AG04450 (cell line): ENCODE measurements around the gene ARHGEF39. TPM values are rescaled to one million over a fixed set of nuclear protein-coding genes. Genes with fewer than 3 reads are reported as not detected.

Experiments used
- CTCF ChIA-PET: fragments of 300-600, 350-600 bp; formaldehyde crosslinking; extraction: SDS; loops from one replicate; lab custom pipeline; 2022; ENCODE audit warnings: antibody characterized with exemption, inconsistent platforms; lab: Charles Lee
- POLR2A ChIA-PET: fragments of 350-600 bp; formaldehyde crosslinking; extraction: SDS; loops from one replicate; lab custom pipeline; 2021; ENCODE audit warnings: antibody characterized with exemption, inconsistent platforms; lab: Yijun Ruan, JAX
- DNase-seq: peaks from one replicate; pipeline ENCODE4 v3.0.0-alpha.2; 2011; ENCODE audit warnings: low read depth, low spot score
- H3K27ac ChIP-seq: one replicate; pipeline ENCODE4 v1.5.1; 2012; ENCODE audit warnings: low read depth, low read length, control low read depth
- H3K27me3 ChIP-seq: one replicate; pipeline ENCODE4 v1.6.0; 2012; ENCODE audit warnings: low read length; ENCODE audit not compliant: control insufficient read depth, insufficient read depth
- H3K4me3 ChIP-seq: 2 replicates; pipeline ENCODE4 v1.5.1; 2011; ENCODE audit warnings: mild to moderate bottlenecking, low read depth, low read length, control low read depth
- H3K9me3 ChIP-seq: 2 replicates; pipeline ENCODE4 v1.5.1; 2012; ENCODE audit warnings: low read length; ENCODE audit not compliant: control insufficient read depth, insufficient read depth
- polyA minus RNA-seq: library from RNA; depleted of rRNA, polyadenylated mRNA; stranded (reverse); fragments of >200 nt; gene quantifications from 2 replicates; pipeline ENCODE4 v1.2.3, GENCODE V29; 2011; rRNA and poly(A)+ RNA removed
- polyA plus RNA-seq: library from polyadenylated mRNA; depleted of rRNA; stranded (reverse); fragments of >200 nt; gene quantifications from 2 replicates; pipeline ENCODE4 v1.2.3, GENCODE V29; 2011; rRNA removed
- TF ChIP-seq, protein P1 (sequence below): IDR thresholded peaks from 2 replicates; pipeline ENCODE4 v1.5.1; 2011; ENCODE audit warnings: low read depth, low read length, control low read depth, inconsistent platforms

ARHGEF39 gene, protein sequence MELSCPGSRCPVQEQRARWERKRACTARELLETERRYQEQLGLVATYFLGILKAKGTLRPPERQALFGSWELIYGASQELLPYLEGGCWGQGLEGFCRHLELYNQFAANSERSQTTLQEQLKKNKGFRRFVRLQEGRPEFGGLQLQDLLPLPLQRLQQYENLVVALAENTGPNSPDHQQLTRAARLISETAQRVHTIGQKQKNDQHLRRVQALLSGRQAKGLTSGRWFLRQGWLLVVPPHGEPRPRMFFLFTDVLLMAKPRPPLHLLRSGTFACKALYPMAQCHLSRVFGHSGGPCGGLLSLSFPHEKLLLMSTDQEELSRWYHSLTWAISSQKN
- polyA plus RNA-seq (1.1 and 1.2 TPM in 2 replicates), polyA minus RNA-seq (1.7 and 2.9 TPM in 2 replicates)

DNA sequence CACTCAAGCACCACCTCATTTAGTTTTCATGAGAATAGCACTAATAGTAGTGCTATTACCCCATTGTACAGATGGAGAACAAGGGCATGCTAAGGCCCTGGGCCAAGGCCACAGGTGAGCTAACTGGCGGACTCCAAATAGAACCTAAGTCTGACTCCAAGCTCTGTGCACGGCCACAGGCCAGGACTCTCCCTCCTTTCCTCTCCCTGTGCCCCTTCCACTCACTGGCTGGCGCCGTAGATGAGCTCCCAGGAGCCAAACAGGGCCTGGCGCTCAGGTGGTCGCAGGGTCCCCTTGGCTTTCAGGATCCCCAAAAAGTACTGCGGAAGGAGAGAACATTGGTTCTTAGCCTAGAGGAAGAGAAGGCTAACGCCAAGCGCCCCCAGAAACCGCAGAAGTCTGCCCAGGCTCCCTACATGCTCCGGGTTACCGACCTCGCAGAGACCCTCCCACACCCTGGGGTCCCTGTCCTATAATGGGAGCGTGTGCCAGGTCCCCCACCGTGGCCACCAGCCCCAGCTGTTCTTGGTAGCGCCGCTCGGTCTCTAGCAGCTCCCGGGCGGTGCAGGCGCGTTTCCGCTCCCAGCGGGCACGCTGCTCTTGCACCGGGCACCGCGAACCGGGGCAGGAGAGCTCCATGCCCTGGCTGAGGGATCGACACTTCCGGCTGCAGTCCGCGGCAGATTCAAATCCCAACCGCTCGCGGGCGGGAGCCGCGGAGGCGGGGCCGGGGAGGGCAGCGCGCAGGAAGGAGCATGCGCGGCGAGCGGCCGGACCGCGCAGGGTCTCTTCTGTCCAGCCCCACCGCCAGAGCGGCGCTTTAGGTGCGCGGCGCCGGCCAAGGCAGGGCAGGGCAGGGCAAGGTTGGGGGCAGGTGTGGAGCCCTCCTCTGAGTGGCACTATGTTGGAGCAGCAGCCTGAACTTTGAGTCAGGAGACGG, at the start of gene ARHGEF39:
TSS of gene ARHGEF39 (minus strand) at position 665 of the 940 bp plus-strand sequence. CDS start at position 639, 26 bp downstream.
- no peak for DNase-seq
- TF ChIP-seq, protein P1, sequence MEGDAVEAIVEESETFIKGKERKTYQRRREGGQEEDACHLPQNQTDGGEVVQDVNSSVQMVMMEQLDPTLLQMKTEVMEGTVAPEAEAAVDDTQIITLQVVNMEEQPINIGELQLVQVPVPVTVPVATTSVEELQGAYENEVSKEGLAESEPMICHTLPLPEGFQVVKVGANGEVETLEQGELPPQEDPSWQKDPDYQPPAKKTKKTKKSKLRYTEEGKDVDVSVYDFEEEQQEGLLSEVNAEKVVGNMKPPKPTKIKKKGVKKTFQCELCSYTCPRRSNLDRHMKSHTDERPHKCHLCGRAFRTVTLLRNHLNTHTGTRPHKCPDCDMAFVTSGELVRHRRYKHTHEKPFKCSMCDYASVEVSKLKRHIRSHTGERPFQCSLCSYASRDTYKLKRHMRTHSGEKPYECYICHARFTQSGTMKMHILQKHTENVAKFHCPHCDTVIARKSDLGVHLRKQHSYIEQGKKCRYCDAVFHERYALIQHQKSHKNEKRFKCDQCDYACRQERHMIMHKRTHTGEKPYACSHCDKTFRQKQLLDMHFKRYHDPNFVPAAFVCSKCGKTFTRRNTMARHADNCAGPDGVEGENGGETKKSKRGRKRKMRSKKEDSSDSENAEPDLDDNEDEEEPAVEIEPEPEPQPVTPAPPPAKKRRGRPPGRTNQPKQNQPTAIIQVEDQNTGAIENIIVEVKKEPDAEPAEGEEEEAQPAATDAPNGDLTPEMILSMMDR: peak; percentile 31
- H3K9me3 ChIP-seq: no peaks in the 10 kb centered on the region
- ChIA-PET POLR2A (interaction anchor here (0.9 to 3.1 kb wide), 7 partner anchors 12 to 67 kb away, joined by 3 to 28 read pairs (median 7); partner anchors contain the start of genes CREB3 and TLN1), CTCF (interaction anchor here (1.0 to 2.8 kb wide), 12 partner anchors 15 to 110 kb away, joined by 3 to 14 read pairs (median 4); no protein-coding TSS in a partner anchor)
- peak within 1 kb of the TSS; percentile 71 for H3K4me3 ChIP-seq
- no peaks in the 10 kb centered on the region for H3K27me3 ChIP-seq
- H3K27ac ChIP-seq: peak within 1 kb of the TSS; percentile 11

DNA sequence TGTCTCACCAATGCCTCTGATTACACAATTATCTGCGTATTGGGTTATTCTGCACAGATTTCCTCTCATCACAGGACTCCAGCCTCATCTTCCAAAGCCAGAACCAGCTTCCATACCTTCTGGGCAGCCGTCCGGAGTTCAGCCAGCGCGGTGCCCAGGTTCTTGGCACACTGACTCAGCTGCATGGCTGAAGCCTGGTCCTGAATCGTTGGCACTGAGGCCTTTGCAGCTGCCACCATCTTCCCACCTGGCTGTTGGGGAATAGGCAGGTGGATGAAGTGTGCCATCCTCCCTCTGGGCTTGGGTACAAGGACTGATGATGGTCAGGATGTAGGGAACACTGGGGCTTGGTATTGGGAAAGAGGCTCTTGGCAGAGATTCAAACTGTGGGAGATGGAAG, 49.1 kb upstream of the ARHGEF39 start:
- Histone ChIP-seq H3K9me3 (no peaks in the 10 kb centered on the region), H3K4me3 (no peak overlapping the region), H3K27me3 (no peaks in the 10 kb centered on the region), H3K27ac (no peak overlapping the region)
- ChIA-PET POLR2A (interaction anchor here (0.6 to 3.2 kb wide), 3 partner anchors 13 to 22 kb away, joined by 3 to 17 read pairs (median 5); no protein-coding TSS in a partner anchor), CTCF (interaction anchor here (0.9 kb wide), 1 partner anchor 18 kb away, joined by 3 read pairs; no protein-coding TSS in a partner anchor)
- DNase-seq: no peak
- TF ChIP-seq, protein P1: no peak

DNA sequence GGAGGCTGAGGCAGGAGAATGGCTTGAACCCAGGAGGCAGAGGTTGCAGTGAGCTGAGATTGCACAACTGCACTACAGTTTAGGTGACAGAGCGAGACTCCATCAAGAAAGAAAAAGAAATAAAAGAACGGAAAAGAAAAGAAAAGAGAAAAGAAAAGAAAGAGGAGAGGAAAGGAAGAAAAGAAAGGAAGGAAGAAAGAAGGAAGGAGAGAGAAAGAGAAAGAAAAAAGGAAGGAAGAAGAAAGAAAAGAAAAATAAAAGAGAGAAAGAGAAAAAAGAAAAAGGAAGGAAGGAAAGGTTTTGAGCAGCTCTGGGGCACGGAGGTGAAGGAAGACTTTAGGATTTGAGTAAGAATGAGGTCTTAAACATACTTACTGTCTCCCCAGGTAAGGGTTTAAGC, 48.6 kb upstream of the ARHGEF39 start:
- no peaks in the 10 kb centered on the region for H3K27me3 ChIP-seq
- ChIA-PET CTCF (interaction anchor here (0.9 kb wide), 1 partner anchor 18 kb away, joined by 3 read pairs; no protein-coding TSS in a partner anchor), POLR2A (interaction anchor here (1.1 to 3.2 kb wide), 3 partner anchors 14 to 18 kb away, joined by 3 to 17 read pairs (median 3); partner anchors contain the start of genes CREB3 and TLN1)
- DNase-seq: no peak
- TF ChIP-seq, protein P1: no peak
- no peaks in the 10 kb centered on the region for H3K9me3 ChIP-seq
- H3K27ac ChIP-seq: no peak overlapping the region
- H3K4me3 ChIP-seq: no peak overlapping the region

DNA sequence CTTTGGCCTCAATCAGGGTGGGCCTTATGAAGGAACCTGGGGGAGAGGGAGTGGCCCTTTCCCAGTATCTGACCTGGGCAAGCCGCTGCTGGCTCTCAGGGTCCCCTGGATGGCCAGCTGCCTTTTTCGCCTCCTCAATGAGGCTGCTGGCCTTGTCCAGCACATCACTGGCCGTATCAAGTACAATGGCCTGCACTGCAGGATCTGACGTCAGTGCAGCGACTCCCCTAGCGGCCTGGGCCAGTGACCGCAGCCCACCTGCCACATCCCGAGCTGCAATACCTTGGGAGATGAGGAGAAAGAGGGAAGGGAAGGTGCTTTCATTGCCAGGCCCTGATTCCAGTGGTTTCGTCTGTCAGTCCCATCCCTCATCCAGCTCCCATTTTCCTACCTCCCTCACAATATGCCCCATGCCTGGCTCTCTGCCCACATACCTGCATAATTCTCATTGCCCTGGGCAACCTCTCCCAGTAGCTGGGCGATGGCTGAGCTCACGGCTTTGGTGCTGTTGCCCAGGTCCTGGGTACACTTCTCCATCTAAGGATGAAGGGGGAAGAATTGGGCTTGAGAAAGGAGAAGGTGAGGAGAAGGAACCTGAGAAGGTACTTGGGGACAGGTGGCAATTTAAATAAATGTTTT, 47.9 kb upstream of the ARHGEF39 start:
- no peaks in the 10 kb centered on the region for H3K9me3 ChIP-seq
- no peaks in the 10 kb centered on the region for H3K27me3 ChIP-seq
- DNase-seq: no peak
- TF ChIP-seq, protein P1: no peak
- no peak overlapping the region for H3K27ac ChIP-seq
- ChIA-PET CTCF (interaction anchor here (1.4 kb wide), 1 partner anchor 16 kb away, joined by 6 read pairs; no protein-coding TSS in a partner anchor), POLR2A (interaction anchor here (1.1 to 3.2 kb wide), 4 partner anchors 15 to 23 kb away, joined by 3 to 17 read pairs (median 8); partner anchors contain the start of genes CREB3, TLN1 and TPM2)
- no peak overlapping the region for H3K4me3 ChIP-seq
